Left lung (tissue), 10 donors: ENCODE data around the gene PRMT1. TPM values are rescaled to one million over a fixed set of nuclear protein-coding genes. Genes with fewer than 3 reads are reported as not detected.

Experiments used
- ATAC-seq: fragments of 200-7000 bp; cut with Tn5 transposase; one replicate; pipeline ENCODE4 v1.9.1; 2020; ENCODE audit warnings: moderate library complexity
- DNase-seq, 4 donors: peaks; one replicate each; pipeline ENCODE4 v3.0.0-alpha.2; 2013 to 2020
- H3K27ac ChIP-seq, 2 donors: fragments of 200-600 bp; sonication (generic) in 1 of 2; one replicate each; pipeline versions ENCODE4 v1.5.0 to v1.8.0; 2020 to 2021
- H3K27me3 ChIP-seq, 2 donors: fragments of 200-600 bp; sonication (generic) in 1 of 2; one replicate each; pipeline versions ENCODE4 v1.5.0 to v1.8.0; 2020 to 2021
- H3K36me3 ChIP-seq, 2 donors: fragments of 200-600 bp; sonication (generic) in 1 of 2; one replicate each; pipeline versions ENCODE4 v1.5.0 to v1.8.0; 2020 to 2021
- H3K4me1 ChIP-seq, 2 donors: fragments of 200-600 bp; one replicate each; pipeline ENCODE4 v1.8.0; 2021
- H3K4me3 ChIP-seq, 2 donors: fragments of 200-600 bp; sonication (generic) in 1 of 2; one replicate each; pipeline versions ENCODE4 v1.5.0 to v1.8.0; 2020 to 2021; ENCODE audit warnings: mild to moderate bottlenecking in 1 of 2
- H3K9me3 ChIP-seq, 2 donors: fragments of 200-600 bp; sonication (generic) in 1 of 2; one replicate each; pipeline versions ENCODE4 v1.5.0 to v1.8.0; 2020 to 2021
- intact Hi-C, 2 donors: fragments of 100-400 bp; cut with DNase I; formaldehyde crosslinking; loops; one replicate each; pipeline versions ENCODE4 v1.11.2 to v1.14.2; 2022
- polyA plus RNA-seq, 6 donors: library from polyadenylated mRNA; unstranded; fragments of 120-200 nt; gene quantifications; one replicate each; pipeline ENCODE4 v1.2.1, GENCODE V29; 2013; ENCODE audit not compliant: insufficient read length in 6 of 6
- total RNA-seq, 2 donors: library from RNA; stranded (reverse); fragmentation: NEBNext Ultra II Directional; extraction: Animal tissue kit (Norgen Biotek cat#: 25700); gene quantifications; one replicate each; pipeline ENCODE4 v1.2.1, GENCODE V29; 2021
- TF ChIP-seq, protein P1 (sequence below), 2 donors: fragments of 200-600 bp; sonication (generic) in 1 of 2; IDR thresholded peaks; one replicate each; pipeline versions ENCODE4 v1.5.0 to v1.8.0; 2021; ENCODE audit warnings: antibody characterized with exemption in 2 of 2
- donor health status: DM: no; HTN: yes; CAD: no.
- donor health status: DM: no; HTN: no; CAD: no.

Gene PRMT1
- total and polyA plus RNA-seq, 8 donors, result 79.3 to 258 (median 221) TPM

DNA sequence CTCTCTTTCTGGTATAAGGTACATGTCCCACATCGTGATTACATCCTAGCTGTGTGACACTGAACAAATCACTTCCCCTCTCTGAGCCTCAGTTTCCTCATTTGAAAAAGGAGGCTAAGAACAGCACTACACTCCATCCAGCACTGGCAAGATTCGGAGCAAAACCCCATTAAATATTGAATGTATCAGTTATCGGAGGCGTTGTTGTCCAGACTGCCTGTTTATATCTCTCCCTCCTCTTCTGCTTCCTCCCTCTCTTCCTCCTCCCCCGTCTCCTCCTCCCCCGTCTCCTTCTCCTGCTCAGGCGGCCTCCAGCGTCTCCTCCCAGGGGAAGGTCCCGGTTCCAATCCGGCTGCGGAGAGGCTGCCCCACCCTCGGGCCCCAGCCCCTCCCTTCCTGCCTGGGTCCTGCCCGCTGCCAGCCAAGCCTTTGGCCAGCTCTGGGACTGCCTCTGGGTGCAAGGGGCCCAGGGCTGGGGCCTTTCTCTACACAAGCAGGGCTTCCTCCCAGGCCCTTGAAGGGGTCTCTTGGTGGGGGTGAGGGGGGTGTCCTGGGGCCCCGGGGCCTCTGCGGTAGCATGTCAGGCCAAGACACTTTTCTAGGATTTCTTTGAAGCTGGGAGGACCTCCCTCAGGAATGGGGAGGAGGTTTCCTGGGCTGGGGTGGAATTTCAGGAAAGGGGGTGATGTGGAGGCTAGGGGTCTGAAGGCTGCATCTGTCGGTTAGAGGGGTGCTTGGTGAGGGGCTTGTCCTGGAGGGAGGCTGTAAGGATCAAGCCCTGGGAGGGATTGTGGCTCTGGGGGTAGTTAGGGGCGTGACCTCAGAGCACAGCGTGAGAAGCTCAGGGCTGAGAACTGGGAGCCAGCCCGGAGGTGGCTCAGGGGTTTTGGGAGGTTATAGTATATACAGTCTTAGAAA is 39.0 kb upstream of the PRMT1 start:
- peaks cover 0 to 4% of the 10 kb centered on the region in 2 donors for H3K36me3 ChIP-seq
- ATAC-seq (peak; percentile 32), DNase-seq (peak in 3 of 4 donors; percentile 44 to 95 (median 91))
- H3K27me3 ChIP-seq, result no peaks in the 10 kb centered on the region
- TF ChIP-seq, protein P1, sequence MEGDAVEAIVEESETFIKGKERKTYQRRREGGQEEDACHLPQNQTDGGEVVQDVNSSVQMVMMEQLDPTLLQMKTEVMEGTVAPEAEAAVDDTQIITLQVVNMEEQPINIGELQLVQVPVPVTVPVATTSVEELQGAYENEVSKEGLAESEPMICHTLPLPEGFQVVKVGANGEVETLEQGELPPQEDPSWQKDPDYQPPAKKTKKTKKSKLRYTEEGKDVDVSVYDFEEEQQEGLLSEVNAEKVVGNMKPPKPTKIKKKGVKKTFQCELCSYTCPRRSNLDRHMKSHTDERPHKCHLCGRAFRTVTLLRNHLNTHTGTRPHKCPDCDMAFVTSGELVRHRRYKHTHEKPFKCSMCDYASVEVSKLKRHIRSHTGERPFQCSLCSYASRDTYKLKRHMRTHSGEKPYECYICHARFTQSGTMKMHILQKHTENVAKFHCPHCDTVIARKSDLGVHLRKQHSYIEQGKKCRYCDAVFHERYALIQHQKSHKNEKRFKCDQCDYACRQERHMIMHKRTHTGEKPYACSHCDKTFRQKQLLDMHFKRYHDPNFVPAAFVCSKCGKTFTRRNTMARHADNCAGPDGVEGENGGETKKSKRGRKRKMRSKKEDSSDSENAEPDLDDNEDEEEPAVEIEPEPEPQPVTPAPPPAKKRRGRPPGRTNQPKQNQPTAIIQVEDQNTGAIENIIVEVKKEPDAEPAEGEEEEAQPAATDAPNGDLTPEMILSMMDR (IDR thresholded peaks at IDR 0.05), result no peak
- H3K4me3 ChIP-seq, result peak overlapping the region; percentile 19 to 95
- peak overlapping the region; percentile 94 to 98 for H3K27ac ChIP-seq
- peaks cover 25 to 63% of the 10 kb centered on the region in 2 donors for H3K4me1 ChIP-seq
- intact Hi-C loops, result no loop called here
- H3K9me3 ChIP-seq, result no peaks in the 10 kb centered on the region

- Histone ChIP-seq H3K27ac (peak overlapping the region; percentile 94 to 98), H3K4me3 (peak overlapping the region; percentile 55 to 95), H3K27me3 (no peaks in the 10 kb centered on the region), H3K36me3 (peaks cover 0 to 4% of the 10 kb centered on the region in 2 donors), H3K9me3 (no peaks in the 10 kb centered on the region), H3K4me1 (peaks cover 30 to 76% of the 10 kb centered on the region in 2 donors)
- DNase-seq (peak in 1 of 4 donors; percentile 52), ATAC-seq (no peak)
- TF ChIP-seq, protein P1 (IDR thresholded peaks at IDR 0.05), result no peak
- intact Hi-C loops, result no loop called here
These were observed 37.5 kb upstream of the PRMT1 start for GRCh38 chr19:49639401-49640112.

DNA sequence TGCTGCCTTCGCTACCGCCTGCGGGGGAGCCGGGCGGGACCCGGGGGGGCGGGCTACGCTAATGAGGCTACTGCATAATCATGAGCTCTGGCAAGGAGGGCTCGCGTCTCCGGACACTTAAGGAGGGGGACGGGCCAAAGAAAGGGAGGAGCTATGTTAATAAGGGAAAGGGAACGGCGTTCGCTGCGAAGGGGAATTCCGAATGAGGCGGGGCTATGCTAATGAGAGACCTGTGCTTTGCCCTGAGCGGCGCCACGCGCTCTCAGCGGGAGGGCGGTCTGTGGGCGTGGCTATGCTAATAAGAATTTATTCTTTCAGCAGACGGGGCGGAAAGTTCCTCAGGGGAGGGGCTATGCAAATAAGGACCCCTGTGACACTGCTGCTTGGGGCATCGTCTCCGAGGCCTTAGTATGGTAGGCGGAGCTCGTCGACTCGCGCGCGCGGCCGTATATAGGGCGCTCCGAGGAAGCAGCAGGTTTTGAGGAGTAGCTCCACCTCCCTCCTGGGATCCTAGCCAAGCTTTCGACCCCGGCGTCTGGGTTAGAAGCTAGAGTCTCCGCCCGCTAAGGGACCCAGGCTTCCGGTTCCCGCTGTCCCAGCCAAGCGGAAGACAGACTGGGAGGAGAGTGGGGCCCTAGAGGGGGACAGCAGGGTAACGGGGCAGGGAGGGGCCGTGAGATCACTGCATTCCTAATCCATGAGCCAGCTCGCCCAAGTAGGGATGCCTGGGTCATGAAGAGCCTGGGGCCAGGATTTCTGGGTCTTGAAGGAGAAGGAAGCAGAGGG is 36.8 kb upstream of the PRMT1 start, which contains the start of gene RRAS:
RRAS (minus strand) TSS at position 31 of the 786 bp plus-strand sequence. CDS start 45 bp downstream, outside the sequence.
- TF ChIP-seq, protein P1 (IDR thresholded peaks at IDR 0.05), result peak in 1 of 2 donors; percentile 11
- DNase-seq, result peak; percentile 99 to 100 (median 100)
- ATAC-seq, result peak; percentile 69
- Histone ChIP-seq H3K27ac (peak within 1 kb of the TSS; percentile 98 to 100), H3K27me3 (no peaks in the 10 kb centered on the region), H3K36me3 (peaks cover 0 to 10% of the 10 kb centered on the region in 2 donors), H3K4me1 (peaks cover 30 to 74% of the 10 kb centered on the region in 2 donors), H3K4me3 (peak within 1 kb of the TSS; percentile 55 to 95), H3K9me3 (no peaks in the 10 kb centered on the region)
- intact Hi-C loops, result no loop called here

DNA sequence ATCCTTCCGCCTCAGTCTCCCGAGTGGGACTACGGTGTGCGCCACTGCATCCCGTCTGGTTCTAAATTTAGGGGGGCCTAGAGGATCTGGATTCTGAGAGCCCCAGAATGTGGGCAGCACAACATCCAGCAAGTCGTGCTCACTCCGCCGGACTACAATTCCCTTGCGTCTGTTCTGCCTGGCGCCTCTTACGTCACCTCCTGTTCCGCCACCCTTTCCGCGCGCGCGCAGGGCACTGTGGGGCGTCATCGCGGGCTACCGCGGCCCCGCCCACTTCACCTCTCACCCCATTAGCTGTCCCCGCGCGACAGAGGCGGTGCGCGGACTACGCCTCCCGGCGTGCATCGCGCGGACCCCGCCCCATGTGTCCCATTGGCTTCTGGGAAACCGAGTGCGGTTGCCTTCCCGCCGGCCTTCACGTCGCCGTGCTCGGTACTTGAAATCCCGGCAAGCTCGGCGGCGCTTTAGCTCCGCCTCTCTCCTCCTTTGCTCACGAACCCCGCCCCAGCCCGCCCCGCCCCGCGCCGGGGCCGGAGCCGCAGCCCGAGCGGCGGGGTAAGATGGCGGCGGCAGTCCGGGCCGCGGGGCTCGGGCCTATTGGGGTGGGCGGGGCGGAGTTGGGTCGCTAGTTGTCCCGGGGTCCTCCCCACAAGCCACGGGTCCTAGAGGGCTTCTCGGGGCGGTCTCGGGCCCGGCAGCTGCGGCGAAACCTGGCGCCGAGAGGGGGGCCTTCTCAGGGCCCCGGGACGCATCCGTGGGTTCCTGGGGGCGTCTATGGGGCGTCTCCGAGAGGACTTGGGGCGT is 35.2 kb upstream of the PRMT1 start, which contains the start of gene SCAF1:
SCAF1 (plus strand) TSS at position 522 of the 804 bp plus-strand sequence. CDS start 2,818 bp downstream, outside the sequence.
- intact Hi-C loops, result no loop called here
- Histone ChIP-seq H3K27ac (peak within 1 kb of the TSS; percentile 98 to 100), H3K4me1 (peaks cover 25 to 58% of the 10 kb centered on the region in 2 donors), H3K9me3 (no peaks in the 10 kb centered on the region), H3K4me3 (peak within 1 kb of the TSS; percentile 95 to 97), H3K36me3 (peaks cover 0 to 22% of the 10 kb centered on the region in 2 donors), H3K27me3 (no peaks in the 10 kb centered on the region)
- DNase-seq (peak; percentile 99 to 100 (median 99)), ATAC-seq (peak; percentile 74)
- TF ChIP-seq, protein P1 (IDR thresholded peaks at IDR 0.05), result no peak
